ENCODE results near the gene DENND1B. TPM values are rescaled to one million over a fixed set of nuclear protein-coding genes. Genes with fewer than 3 reads are reported as not detected.

DENND1B gene, protein sequence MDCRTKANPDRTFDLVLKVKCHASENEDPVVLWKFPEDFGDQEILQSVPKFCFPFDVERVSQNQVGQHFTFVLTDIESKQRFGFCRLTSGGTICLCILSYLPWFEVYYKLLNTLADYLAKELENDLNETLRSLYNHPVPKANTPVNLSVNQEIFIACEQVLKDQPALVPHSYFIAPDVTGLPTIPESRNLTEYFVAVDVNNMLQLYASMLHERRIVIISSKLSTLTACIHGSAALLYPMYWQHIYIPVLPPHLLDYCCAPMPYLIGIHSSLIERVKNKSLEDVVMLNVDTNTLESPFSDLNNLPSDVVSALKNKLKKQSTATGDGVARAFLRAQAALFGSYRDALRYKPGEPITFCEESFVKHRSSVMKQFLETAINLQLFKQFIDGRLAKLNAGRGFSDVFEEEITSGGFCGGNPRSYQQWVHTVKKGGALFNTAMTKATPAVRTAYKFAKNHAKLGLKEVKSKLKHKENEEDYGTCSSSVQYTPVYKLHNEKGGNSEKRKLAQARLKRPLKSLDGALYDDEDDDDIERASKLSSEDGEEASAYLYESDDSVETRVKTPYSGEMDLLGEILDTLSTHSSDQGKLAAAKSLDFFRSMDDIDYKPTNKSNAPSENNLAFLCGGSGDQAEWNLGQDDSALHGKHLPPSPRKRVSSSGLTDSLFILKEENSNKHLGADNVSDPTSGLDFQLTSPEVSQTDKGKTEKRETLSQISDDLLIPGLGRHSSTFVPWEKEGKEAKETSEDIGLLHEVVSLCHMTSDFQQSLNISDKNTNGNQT
- total RNA-seq: 10 to 100 TPM; 13.5 to 16.2 TPM

DNA sequence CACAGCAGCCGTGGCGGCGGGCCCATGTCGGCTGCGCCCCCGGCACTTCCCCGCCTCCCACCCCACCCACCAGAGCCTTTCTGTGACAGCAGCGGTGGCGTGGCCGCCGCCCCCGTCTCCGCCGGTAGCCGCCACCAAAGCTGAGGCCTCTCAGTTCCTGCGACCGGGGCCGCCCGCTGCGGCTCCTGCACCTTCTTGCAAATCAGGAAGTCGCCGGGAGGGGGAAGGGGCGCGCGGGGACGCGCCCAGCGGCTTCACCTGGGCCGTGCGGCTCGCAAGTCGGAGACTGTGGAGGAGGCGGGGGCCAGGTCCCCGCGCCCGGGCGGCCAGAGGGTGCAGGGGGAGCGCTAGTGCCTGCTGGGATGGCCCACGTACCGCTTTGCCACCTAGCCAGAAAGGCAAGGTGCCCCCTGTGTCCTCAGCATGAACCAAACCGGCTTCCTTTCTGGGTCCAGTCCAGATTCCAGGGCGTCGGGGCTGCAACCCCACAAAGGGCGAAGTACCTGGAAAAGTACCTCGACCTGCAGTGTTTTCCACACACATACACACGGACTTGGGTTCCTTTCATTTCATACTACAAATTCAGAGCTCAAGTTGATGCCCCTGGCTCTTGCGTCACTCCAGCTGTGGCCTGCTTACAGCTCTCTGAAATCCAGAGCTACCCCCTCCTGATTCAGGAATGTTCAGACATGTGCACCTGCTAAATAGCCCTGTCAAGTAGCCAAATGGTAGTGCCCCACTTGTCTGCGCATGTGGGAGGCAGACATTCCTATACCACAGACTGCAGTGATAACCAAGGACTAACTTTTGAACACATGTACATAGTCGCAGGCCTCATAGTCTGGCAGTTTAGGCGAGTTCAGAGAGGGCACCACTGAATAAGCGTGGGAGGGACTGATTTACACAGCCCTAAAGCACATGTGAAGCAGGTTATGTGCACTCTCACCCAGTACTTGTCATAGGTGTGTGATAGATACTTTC lies at the start of gene DENND1B:
Gene DENND1B (minus strand): TSS at position 199 of the 981 bp plus-strand sequence. CDS start 325 bp downstream, outside the sequence.
- ChIA-PET POLR2A (interaction anchor here (0.6 to 1.3 kb wide), 3 partner anchors 71 to 181 kb away, joined by 3 to 4 read pairs (median 4); partner anchors contain the start of gene C1orf53), CTCF (no interaction called here)

DNA sequence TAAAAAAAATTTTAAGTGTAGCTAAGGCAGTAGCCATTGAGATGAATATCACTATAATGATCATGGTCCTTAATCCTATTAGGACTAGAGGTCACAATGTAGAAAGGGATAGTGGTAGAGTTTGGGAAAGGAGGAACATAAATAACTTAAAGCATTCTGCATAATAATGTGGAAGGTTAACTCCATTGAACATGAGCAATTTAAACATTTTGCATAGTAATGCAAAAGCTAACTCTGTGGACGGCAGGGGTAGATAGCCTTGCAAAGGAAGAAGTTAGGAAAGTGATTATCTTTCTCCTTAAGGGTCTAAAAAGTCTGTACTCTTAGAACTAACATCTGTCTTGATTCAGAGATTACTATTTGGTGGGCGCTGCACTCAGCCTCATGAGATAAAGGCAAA lies 39.0 kb upstream of the DENND1B start:
- CTCF ChIA-PET: no interaction called here

DNA sequence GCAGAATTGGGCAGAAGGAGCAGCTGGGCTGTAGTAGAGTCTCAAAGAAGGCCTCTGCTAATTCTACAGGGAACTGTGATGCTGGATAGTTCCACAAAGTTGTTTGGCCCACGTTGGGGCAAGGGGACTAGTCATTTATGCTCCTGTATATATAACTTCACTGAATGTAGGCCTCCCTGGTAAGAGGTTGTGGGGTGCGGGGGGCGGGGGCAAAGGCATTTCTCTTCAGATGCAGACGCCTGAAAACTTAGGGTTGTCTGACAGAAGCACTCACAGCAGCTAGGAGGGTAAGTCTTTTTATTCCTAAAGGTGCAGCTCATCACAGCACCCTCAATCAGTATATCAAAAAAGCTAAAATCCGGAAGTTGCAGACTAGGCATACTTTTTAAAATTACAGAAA lies 38.5 kb upstream of the DENND1B start:
- ChIA-PET POLR2A (no interaction called here), CTCF (no interaction called here)

More for the DNA sequence above, 39.0 kb upstream of the DENND1B start:
- POLR2A ChIA-PET: no interaction called here

DNA sequence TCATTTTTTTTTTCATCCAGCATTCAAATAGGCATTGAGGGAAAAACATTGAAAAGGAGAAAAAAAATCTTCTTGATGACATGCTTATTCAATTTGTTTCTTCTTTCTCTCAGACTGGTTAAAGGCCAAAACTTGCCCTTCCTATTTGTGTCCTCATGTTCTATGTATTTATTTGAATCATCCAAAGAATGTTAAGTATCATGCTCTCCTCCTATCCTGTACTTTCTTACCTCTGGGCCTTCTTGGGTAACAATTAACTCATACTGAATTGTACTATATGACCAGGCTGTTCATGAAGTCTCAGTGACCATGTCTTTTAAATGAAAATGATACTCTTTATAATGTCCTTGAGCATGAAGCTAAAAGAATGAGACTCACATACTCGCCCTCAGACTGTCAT lies 36.5 kb upstream of the DENND1B start:
- ChIA-PET CTCF (no interaction called here), POLR2A (no interaction called here)

DNA sequence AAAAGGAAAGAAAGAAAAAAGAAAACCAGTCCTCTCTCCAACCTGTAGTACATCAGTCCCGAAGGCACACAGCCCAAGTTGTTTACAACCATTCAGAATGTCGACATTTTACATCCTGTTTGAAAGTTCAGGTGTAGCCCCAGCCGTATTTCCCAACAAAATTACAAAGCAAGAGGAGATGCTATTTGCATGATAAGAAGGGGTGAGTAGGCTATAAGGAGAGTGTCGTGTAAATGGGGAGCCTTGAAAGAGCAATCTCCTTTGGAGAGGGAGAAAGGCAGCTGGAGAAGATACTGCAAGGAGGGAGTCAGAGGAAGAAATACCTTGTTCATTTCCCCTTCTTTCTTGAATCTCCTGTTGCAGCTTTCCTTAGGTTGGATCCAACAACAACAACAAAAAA lies 35.5 kb upstream of the DENND1B start:
- ChIA-PET CTCF (interaction anchor here (0.7 kb wide), 1 partner anchor 627 kb away, joined by 4 read pairs; no protein-coding TSS in a partner anchor), POLR2A (no interaction called here)

DNA sequence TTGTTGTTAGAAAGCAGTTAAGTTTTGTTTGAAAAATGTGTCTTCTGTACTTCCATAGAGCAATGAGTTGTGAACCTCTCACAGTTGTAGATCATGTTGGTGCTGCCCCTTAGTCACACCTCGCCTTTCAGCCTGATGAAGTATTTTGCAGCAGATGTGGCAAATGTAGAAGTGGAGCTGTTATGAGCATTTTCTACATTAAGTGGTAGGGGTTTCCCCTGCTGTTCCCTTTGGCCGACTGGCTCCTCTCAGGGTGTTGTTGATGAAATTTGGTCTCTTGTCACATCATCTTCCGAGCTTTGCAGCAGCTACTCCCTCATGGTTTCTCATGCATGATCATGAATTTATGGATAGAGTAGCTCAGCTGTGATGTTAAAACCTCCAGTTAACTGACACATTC lies 33.6 kb upstream of the DENND1B start:
- ChIA-PET CTCF (no interaction called here), POLR2A (no interaction called here)

DNA sequence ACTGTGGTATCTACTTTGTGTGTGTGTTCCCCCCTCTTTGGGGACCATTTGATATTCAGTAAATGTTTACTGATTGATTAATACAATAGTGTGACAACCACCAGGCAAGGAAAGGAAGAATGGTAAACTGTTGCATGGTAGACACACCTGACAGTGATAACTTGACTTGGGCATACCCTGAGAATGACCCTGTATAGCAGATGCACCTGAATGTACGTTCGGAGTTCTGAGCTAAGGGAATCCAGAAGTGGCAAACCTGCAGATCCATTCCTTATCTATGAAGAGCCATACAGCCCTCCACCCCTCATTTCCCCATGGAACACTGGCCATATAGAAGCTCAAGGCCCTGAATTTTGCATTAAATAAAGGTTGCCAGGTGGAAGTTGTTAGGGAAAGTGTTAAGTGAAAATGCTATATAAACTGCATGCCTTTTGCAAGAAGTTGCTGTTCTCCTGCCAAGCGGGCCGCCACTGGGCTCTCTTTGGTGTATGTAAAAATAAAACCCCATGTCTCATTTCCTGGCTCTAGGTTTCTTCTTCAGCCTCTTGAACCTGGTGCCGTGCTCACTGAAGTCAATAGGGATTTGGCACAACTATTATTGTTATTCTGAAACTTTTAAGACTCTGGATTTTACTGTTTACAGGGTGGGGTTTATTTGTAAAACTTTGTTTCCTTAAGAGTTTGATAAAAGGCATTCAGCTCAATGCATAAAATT lies 32.6 kb upstream of the DENND1B start:
- ChIA-PET CTCF (no interaction called here), POLR2A (no interaction called here)

DNA sequence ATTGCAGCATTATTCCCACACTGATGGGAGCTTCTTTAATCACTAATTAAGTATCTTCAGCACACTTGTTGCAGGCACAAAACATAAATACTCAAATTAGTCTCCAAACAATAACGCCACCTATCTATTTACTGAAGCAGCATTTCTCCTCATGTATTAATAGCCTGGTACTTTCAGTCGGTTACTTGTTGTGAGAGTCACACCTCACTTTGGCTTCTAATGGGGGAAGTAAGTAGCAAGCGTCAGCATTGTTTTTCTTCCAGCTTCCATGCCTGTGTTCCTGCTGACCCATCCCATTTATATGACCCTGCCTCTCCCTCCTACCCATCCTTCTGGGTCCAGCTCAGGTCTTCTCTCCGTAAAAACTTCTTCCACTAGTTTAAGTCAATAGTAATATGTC lies 31.9 kb upstream of the DENND1B start:
- ChIA-PET POLR2A (no interaction called here), CTCF (no interaction called here)

DNA sequence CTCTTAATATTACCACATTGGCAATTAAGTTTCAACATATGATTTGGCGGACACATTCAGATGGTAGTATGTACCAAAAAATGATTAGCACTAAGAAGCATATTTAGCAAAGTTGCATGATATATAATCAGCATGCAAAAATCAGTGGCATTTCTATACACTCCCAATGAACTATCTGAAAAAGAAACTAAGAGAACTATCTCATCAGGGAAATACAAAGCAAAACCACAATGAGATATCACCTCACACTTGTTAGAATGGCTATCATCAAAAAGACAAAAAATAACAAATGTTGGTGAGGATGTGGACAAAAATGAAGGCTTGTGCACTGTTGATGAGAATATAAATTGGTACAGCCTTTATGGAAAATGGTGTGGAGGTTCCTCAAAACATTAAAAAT lies 31.4 kb upstream of the DENND1B start:
- POLR2A ChIA-PET: no interaction called here
- CTCF ChIA-PET: no interaction called here

DNA sequence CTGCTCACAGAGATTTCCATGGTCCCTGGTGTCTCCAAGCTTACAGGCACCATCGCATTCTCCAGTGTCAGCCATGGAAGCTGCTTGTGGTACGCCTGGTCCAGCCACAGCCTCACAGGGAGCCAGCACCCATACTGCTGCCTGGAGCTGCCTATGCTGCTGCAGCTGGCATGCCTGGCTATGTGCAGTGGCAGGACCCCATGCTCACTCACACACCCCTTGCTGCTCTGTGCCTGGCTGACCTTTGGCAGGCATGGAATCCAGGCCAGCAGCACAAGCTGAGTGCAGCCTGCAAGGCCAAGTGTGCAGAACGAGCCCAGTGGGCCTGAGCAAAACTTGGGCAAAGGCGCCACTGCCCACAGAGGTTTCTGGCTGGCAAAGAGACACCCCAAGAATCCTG lies 26.4 kb upstream of the DENND1B start:
- CTCF ChIA-PET: no interaction called here
- POLR2A ChIA-PET: no interaction called here

DNA sequence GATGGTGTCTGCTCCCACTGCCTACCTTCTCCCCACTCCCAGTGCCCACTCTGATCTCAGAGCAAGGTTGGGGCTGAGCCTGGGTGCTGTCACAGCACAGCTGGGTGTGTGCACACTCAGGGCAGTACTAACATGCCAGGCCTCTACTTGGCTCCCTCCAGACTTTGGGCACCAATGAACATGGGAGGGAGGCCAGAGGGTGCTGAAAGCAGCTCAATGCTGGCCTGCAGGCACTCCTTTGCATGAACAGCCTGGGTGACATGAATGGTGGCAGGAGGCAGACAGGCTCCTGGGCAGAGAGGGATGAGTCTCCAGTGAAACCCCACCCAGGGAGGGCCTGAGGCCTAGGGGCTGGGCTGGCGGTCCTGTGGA lies 25.8 kb upstream of the DENND1B start:
- ChIA-PET POLR2A (no interaction called here), CTCF (no interaction called here)

DNA sequence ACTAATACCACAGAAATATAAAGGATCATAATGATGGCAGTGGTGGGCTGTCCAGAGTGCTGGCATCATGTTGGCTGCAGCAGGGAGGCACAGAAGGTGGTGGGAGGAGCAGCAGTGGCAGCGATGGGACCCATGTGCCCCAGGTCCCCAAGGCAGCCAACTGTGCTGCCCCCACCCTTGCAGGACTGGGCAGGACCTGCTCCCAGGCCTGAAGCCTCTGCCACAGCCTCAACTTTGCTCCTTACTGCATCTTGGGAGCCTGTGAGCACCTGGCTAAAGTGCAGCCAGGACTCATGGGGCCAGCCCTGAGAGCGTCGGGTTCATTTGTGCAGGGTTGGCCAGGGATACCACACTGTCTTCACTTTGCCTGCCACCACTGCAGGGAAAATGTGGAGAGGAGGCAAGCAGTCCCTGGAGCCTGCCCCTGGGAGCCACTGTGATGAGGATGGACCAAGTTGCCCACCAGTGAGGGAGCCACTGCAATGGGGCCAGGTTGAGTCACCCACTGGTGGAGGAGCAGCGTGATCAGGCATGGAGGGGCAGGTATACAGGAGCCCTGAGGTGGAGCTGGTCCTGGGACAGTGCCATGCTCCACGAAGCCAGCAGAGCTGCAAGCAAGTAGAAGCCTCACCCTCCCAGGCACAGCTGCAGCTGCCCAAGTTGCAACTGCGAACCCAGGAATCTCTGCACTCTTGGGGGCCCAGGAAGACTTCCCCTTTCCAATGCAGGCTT lies 25.3 kb upstream of the DENND1B start:
- POLR2A ChIA-PET: no interaction called here

DNA sequence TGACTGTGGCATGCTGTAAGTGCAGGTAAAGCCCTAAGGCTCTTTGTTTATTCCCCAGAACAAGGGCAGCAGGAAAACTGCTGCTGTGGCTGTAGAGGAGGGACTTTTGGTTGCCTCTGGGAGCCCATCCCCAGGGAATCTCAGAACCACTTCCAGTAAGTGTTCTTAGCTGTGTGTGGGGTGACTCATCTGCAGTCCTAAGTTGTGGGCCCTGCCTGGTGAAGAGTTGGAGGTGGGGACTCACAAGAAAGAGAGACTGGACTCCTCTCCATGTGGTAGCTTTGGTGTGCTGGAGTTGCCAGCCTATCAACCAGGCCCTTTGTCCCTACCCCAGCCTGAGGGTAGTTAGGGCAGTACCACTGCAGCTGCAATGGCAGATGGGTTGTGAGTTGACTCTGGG lies 24.0 kb upstream of the DENND1B start:
- CTCF ChIA-PET: no interaction called here
- POLR2A ChIA-PET: interaction anchor here (0.5 kb wide), 1 partner anchor 399 kb away, joined by 4 read pairs; no protein-coding TSS in a partner anchor

More for the DNA sequence above, 25.3 kb upstream of the DENND1B start:
- CTCF ChIA-PET: no interaction called here

DNA sequence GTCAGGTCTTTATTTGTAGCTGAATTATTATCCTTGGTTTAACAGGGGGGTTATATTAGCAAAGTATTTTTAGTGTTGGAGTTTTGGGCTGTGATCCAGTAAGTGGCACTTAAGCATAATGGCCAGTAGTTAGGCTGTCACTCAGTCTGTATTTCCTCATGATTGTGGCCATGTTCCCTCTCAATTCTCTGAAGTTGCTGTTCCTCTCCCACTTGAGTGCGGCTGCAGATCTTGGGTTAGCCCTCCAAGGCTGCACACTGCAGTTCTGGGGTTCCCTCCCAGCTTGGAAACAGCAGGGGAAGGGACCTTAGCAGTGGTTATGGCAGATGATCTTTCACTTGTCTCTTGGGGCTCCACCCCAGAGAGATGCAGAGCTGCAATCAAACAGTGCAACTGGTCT lies 23.2 kb upstream of the DENND1B start:
- POLR2A ChIA-PET: interaction anchor here (0.5 kb wide), 1 partner anchor 399 kb away, joined by 4 read pairs; no protein-coding TSS in a partner anchor
- CTCF ChIA-PET: no interaction called here

DNA sequence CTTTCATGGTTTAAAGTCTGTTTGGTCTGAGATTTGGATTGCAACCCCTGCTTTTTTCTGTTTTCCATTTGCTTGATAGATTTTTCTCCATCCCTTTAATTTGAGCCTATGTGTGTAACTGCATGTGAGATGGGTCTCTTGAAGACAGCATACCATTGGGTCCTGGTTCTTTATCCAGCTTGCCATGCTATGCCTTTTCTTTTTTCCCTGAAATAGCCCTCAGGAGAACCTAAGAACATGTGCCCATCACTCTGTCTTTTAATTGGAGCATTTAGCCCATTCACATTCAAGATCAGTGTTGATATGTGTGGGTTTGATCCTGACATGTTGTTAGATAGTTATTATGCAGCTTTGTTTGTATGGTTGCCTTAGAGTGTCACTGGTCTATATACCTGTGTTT lies 21.7 kb upstream of the DENND1B start:
- ChIA-PET POLR2A (no interaction called here), CTCF (no interaction called here)

DNA sequence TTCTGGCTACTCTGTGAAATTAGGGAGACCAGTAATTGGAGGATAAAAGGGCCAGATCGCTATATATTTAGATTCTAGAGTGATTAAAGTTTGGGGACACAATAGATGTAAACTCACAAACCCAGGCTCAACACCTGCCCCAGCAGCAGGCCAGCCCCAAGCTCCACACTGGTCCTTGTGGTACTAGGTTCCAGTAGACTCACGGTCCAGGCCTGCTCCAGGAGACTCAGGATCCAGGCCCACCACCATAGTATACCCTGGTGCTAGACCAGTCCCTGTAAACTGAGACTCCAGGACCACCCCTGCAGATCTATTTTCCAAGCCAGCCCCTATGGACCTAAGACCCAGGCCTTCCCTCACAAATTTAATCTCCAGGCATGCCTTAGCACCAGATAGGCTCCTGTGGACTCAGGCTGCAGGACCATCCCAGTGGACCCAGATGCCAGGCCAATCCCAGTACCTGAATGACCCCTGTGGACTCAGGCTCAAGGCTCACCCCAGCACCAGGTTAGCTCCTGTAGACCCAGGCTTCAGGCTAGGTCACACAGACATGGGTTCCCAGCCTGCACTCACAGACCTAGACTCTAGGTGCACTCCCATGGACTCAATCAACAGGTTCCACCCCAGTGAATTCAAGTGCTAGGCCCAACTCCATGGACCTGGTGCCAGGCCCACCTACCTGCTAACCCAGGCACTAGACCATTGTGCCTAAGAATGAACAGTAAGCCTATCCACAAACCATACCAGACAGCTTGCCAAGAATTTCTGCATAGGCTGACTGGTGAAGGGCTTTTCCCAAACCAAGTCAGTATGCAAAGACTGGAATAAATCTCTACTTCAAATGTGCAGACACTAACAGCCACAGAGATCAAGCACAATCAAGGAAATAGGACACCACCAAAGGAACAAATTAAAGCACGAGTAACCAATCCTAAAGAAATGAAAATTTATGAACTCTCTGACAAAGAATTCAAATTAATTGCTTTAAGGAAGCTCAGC lies 13.8 kb upstream of the DENND1B start:
- CTCF ChIA-PET: no interaction called here
- POLR2A ChIA-PET: no interaction called here

DNA sequence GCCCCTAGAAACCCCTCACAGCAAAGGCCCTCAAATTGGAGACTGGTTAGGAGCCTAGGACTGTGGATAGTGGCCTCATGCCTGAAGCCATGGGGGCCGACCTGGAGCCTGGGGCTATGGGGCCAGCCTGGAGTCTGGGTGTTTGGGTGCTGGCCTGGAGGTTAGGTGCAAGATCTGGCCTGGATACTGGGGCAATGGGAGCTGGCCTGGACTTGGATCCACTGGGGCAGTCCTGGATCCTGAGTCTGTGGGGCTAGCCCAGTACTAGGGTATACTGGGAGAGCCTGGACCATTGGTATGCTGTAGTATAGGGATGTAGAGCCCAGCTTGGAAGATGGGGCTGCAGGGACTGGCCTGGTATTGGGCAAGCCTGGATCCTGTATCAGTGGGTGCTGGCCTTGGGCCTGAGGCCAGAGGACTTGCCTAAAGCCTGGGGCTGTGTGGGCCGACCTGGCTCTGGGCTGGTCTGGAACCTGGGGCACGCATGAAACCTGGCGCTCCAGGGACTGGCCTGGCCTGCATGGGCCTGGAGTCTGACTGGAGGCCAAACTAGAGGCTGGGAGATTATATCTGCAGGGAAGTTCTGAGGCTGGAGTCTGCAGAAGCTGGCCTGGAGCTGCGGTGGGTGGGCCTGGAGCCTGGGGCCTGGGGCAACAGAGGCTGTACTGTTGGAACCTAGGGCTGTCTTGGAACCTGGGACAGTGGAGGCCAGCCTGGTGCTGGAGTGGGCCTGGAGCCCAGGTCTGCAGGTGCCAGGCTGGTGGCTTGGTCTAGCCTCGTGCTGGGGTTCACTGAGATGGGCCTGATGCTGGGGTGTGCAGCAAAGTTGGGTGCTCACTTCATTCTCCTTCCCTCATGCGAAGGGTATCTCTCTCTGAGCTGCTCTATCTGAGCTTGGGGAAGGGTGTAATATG lies 12.6 kb upstream of the DENND1B start:
- ChIA-PET POLR2A (no interaction called here), CTCF (no interaction called here)

Data from activated CD8-positive, alpha-beta memory T cell treated with anti-CD3 and anti-CD28 coated beads for 36 hours (primary cell).